ENCODE data around the gene BTNL9. TPM values are rescaled to one million over a fixed set of nuclear protein-coding genes. Genes with fewer than 3 reads are reported as not detected.

Gene BTNL9
- total and polyA plus RNA-seq, 2 of the 8 experiments (the other 6 are each of a cell fraction or from before 2014, with no cell fraction given) = 0.23 to 0.89 TPM

DNA sequence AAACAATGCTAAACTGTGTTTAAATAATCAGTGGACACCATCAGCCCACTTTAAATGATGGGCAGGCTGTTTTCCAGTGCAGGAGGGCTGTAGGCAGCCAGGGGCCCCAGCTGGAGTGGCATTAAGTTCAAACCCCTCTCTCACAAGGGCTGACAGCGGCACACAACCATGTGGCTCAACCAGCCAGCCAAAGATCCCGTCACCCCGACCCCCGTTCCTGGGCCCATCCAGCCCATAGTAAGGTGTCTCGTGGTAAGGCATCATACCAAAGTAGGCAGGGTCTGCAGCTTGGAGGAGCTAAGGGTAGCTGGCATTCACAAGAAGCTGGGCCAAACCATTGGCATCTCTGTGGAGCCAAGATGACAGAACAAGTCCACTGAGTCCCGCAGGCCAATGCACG, 24.9 kb downstream of the BTNL9 start:
- Histone ChIP-seq H3K4me3 (ENCODE audit: extremely low read depth in 1 of 4, insufficient read depth in 2 of 4, low read depth in 3 of 4, low read length in 4 of 4) (no peak overlapping the region), H3K36me3 (ENCODE audit: control insufficient read depth in 2 of 4, insufficient read depth in 4 of 4, low read length in 3 of 4) (0 out of 8 replicates have a peak, but pooled peaks cover 0 to 2% (median 0%) of the 10 kb centered on the region in 4 experiments), H2BK5ac (ENCODE audit: low read depth, low read length) (no peak overlapping the region), H3K4me1 (replicated peaks in 1 of 4; ENCODE audit: control insufficient read depth in 3 of 4, insufficient read depth in 4 of 4, low read length in 3 of 4) (peaks cover 0 to 3% (median 2%) of the 10 kb centered on the region in 4 experiments; a peak in 3 of 7 replicates), H3K18ac (ENCODE audit: extremely low read depth, low read length) (no peak overlapping the region), H3K79me2 (ENCODE audit: control insufficient read depth in 1 of 2, insufficient read depth in 2 of 2, low read length in 2 of 2) (no peaks in the 10 kb centered on the region), H2AFZ (ENCODE audit: low read length) (no peak overlapping the region), H4K91ac (replicated peaks; ENCODE audit: insufficient read length, low read length) (no peak overlapping the region), H3K56ac (replicated peaks; ENCODE audit: insufficient read length, low read depth, low read length) (no peak overlapping the region), H3K9ac (replicated peaks in 1 of 4; ENCODE audit: extremely low read depth in 1 of 4, low read depth in 3 of 4, low read length in 3 of 4) (no peak overlapping the region), H3K79me1 (ENCODE audit: low read depth, low read length) (no peaks in the 10 kb centered on the region), H3K23ac (ENCODE audit: insufficient read length) (no peak overlapping the region), H2BK120ac (replicated peaks; ENCODE audit: low read depth, low read length) (no peak overlapping the region), H3K9me3 (ENCODE audit: insufficient read depth in 2 of 2, low read depth in 1 of 2, low read length in 1 of 2) (peaks cover 2 to 9% of the 10 kb centered on the region in 2 experiments; a peak in 3 of 4 replicates), H2BK20ac (ENCODE audit: low read length) (no peak overlapping the region), H3K4ac (replicated peaks; ENCODE audit: insufficient read length, low read depth, low read length) (no peak overlapping the region), H2BK15ac (ENCODE audit: low read length) (no peak overlapping the region), H4K5ac (ENCODE audit: insufficient read length, low read depth, low read length) (no peak overlapping the region), H4K8ac (ENCODE audit: extremely low read depth, insufficient read depth, low read length) (no peak overlapping the region), H2BK12ac (ENCODE audit: low read depth, low read length) (no peak overlapping the region), H2AK5ac (ENCODE audit: low read depth, low read length) (no peak overlapping the region), H3K27me3 (replicated peaks in 1 of 4; ENCODE audit: control insufficient read depth in 3 of 4, extremely low read depth in 1 of 4, insufficient read depth in 3 of 4, low read length in 3 of 4) (peaks cover 11 to 23% (median 21%) of the 10 kb centered on the region in 4 experiments), H3K23me2 (ENCODE audit: low read depth, low read length) (no peaks in the 10 kb centered on the region), H4K20me1 (replicated peaks in 1 of 2; ENCODE audit: control insufficient read depth in 1 of 2, insufficient read depth in 2 of 2, low read length in 2 of 2) (no peaks in the 10 kb centered on the region), H3K27ac (ENCODE audit: low read depth, low read length) (no peak overlapping the region), H3K14ac (ENCODE audit: insufficient read length) (no peak overlapping the region), H3K4me2 (ENCODE audit: insufficient read depth in 1 of 2, low read depth in 2 of 2, low read length in 2 of 2) (no peak overlapping the region)
- CTCF ChIA-PET (ENCODE audit: partially characterized antibody) = interaction anchor here (1.5 kb wide), 1 partner anchor 23 kb away, joined by 4 read pairs; no protein-coding TSS in a partner anchor
- DNase-seq (ENCODE audit: low read depth in 1 of 2, low spot score in 2 of 2) (no peak), FAIRE-seq (no peak)
- TF ChIP-seq RBBP5 (IDR thresholded peaks at IDR 0.05; ENCODE audit: borderline replicate concordance, low read depth, low read length) = no peak
- TF ChIP-seq CBX5 (IDR thresholded peaks at IDR 0.05; ENCODE audit: low read depth, low read length) = no peak
- no peak for TF ChIP-seq TCF12 (IDR thresholded peaks at IDR 0.05; ENCODE audit: low read depth, low read length)
- TF ChIP-seq, protein P1, sequence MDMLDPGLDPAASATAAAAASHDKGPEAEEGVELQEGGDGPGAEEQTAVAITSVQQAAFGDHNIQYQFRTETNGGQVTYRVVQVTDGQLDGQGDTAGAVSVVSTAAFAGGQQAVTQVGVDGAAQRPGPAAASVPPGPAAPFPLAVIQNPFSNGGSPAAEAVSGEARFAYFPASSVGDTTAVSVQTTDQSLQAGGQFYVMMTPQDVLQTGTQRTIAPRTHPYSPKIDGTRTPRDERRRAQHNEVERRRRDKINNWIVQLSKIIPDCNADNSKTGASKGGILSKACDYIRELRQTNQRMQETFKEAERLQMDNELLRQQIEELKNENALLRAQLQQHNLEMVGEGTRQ (IDR thresholded peaks at IDR 0.05; ENCODE audit: low read length) = no peak
- TF ChIP-seq BCL11A (IDR thresholded peaks at IDR 0.05; ENCODE audit: low read depth in 2 of 2, low read length in 2 of 2) = no peak
- TF ChIP-seq JUND (IDR thresholded peaks at IDR 0.05; ENCODE audit: low read length) = no peak
- TF ChIP-seq SIRT6 (IDR thresholded peaks at IDR 0.05; ENCODE audit: low read length) = no peak
- no peak for TF ChIP-seq SP2 (IDR thresholded peaks at IDR 0.05; ENCODE audit: low read length)
- TF ChIP-seq POLR2A (IDR thresholded peaks at IDR 0.05; ENCODE audit: control extremely low read depth in 1 of 2, low read depth in 2 of 2, low read length in 2 of 2) = no peak
- no peak for TF ChIP-seq TAF1 (IDR thresholded peaks at IDR 0.05; ENCODE audit: low read depth, low read length)
- no peak for TF ChIP-seq TBP (IDR thresholded peaks at IDR 0.05; ENCODE audit: low read depth, low read length)
- 88% methylated on average over 7 of the region's 7 CpGs; no CpG with 5 or more reads in 1 of the 2 experiments for WGBS, 2 experiments (ENCODE audit: extremely low coverage in 1 of 2, insufficient coverage in 1 of 2, insufficient read length in 1 of 2, insufficient replicate concordance in 2 of 2, low coverage in 1 of 2, low lambda C conversion rate in 2 of 2, missing lambda C conversion rate in 1 of 2)
- POLR2A ChIA-PET (ENCODE audit: partially characterized antibody) = no interaction called here
